Measurements from ENCODE around the gene LELP1. TPM values are rescaled to one million over a fixed set of nuclear protein-coding genes. Genes with fewer than 3 reads are reported as not detected.
"Not testable (repeated sequence)": the region's sequence is repeated elsewhere in the genome, so short reads cannot be mapped to it uniquely, and the experiment has no call there.

Gene LELP1
- not detected for total RNA-seq

DNA sequence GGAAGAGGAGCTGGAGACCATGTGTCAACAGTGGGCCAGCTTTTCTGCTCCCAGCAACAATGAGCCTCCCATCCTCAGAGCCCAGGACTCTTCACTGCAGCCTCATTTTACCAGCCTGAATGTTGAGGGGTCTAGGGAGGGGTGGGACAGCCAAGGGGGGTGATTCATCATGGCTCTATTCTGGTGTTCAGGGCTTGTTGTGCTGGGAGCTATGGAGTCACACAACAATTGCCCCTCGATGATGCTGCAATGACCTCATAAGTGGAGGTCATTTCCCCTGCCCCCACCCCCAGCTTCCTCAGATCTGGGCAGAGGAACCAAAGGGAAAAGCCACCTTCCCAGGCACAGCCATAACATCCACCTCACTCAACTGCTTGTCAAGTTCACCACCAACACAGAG lies at the start of gene LELP1:
TSS of gene LELP1 (plus strand) at position 301 of the 400 bp plus-strand sequence. CDS start 1,278 bp downstream, outside the sequence.
- Mint-ChIP-seq H3K9me3 (no peaks in the 10 kb centered on the region), H3K4me1 (no peaks in the 10 kb centered on the region), H3K27me3 (peaks cover 6% of the 10 kb centered on the region), H3K27ac (no peak within 1 kb of the TSS), H3K36me3 (ENCODE audit: low read depth) (no peaks in the 10 kb centered on the region), H3K4me3 (no peak within 1 kb of the TSS)
- no peak for DNase-seq
- ChIA-PET CTCF (no interaction called here), POLR2A (no interaction called here)

- H3K27me3 Mint-ChIP-seq: peaks cover 19% of the 10 kb centered on the region
These were observed 47.7 kb upstream of the LELP1 start for GRCh38 chr1:153155541-153155940.

DNA sequence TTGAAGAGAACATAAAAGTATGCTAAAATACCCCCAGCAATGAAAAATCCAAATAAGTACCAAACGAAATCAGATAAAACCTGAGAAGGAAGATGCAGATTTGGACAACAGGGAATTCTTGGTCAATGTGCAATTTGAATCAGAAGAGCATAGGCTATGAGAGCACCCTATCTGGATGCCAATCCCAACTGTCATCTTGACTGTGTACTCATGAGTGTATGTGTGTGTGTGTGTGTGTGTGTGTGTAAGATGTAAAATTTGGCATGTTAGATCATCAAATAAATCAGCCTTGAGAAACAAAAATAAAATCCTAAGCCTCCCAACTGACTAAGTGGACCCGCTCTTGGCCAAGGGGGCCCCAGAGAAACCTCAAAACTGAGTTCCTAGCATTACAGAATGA lies 34.5 kb upstream of the LELP1 start:
- no peak overlapping the region for H3K4me3 Mint-ChIP-seq
- no peak overlapping the region for H3K27ac Mint-ChIP-seq
- no peak for DNase-seq
- H3K9me3 Mint-ChIP-seq: no peaks in the 10 kb centered on the region
- ChIA-PET CTCF (no interaction called here), POLR2A (no interaction called here)
- H3K27me3 Mint-ChIP-seq: peaks cover 20% of the 10 kb centered on the region
- no peaks in the 10 kb centered on the region for H3K36me3 Mint-ChIP-seq (ENCODE audit: low read depth)
- no peaks in the 10 kb centered on the region for H3K4me1 Mint-ChIP-seq

More at GRCh38 chr1:153155541-153155940, 47.7 kb upstream of the LELP1 start:
- no peaks in the 10 kb centered on the region for H3K4me1 Mint-ChIP-seq
- no peaks in the 10 kb centered on the region for H3K36me3 Mint-ChIP-seq (ENCODE audit: low read depth)
- CTCF ChIA-PET: no interaction called here
- POLR2A ChIA-PET: no interaction called here
- H3K27ac Mint-ChIP-seq: no peak overlapping the region
- H3K4me3 Mint-ChIP-seq: no peak overlapping the region
- DNase-seq: no peak
- peaks cover 4% of the 10 kb centered on the region for H3K9me3 Mint-ChIP-seq

GRCh38 chr1:153174624-153175023 lies 28.6 kb upstream of the LELP1 start:
- Mint-ChIP-seq H3K36me3 (ENCODE audit: low read depth) (no peaks in the 10 kb centered on the region), H3K9me3 (no peaks in the 10 kb centered on the region), H3K27ac (no peak overlapping the region), H3K27me3 (peaks cover 25% of the 10 kb centered on the region), H3K4me3 (no peak overlapping the region), H3K4me1 (no peaks in the 10 kb centered on the region)
- ChIA-PET POLR2A (no interaction called here), CTCF (no interaction called here)
- DNase-seq: no peak

- Mint-ChIP-seq H3K27ac (no peak overlapping the region), H3K9me3 (no peaks in the 10 kb centered on the region), H3K36me3 (ENCODE audit: low read depth) (no peaks in the 10 kb centered on the region), H3K4me3 (no peak overlapping the region), H3K27me3 (peaks cover 28% of the 10 kb centered on the region), H3K4me1 (no peaks in the 10 kb centered on the region)
- CTCF ChIA-PET: no interaction called here
- DNase-seq: no peak
- POLR2A ChIA-PET: no interaction called here
These were observed 24.3 kb upstream of the LELP1 start for GRCh38 chr1:153178922-153179321.

GRCh38 chr1:153180556-153180955 lies 22.7 kb upstream of the LELP1 start:
- Mint-ChIP-seq H3K27me3 (peaks cover 25% of the 10 kb centered on the region), H3K4me3 (no peak overlapping the region), H3K9me3 (peaks cover 2% of the 10 kb centered on the region), H3K4me1 (no peaks in the 10 kb centered on the region), H3K36me3 (ENCODE audit: low read depth) (no peaks in the 10 kb centered on the region), H3K27ac (no peak overlapping the region)
- DNase-seq: no peak
- POLR2A ChIA-PET: no interaction called here
- CTCF ChIA-PET: no interaction called here

DNA sequence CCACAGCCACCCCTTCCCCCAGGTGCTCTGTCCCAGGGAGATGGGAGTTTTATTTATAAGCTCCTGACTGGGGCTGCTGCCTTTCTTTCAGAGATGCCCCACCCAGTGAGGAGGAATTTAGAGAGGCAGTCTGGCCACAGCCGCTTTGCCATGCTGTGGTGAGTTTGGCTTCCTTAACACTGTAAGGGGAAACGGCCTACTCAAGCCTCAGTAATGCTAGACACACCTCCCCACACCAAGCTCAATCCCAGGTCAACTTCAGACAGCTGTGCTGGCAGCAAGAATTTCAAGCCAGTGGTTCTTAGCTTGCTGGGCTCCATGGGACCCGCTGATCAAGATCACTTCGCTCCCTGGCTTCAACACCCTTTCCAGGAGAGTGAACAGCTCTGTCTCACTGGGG lies 14.9 kb upstream of the LELP1 start:
- H3K4me3 Mint-ChIP-seq; H3K36me3 Mint-ChIP-seq (ENCODE audit: low read depth); H3K27ac Mint-ChIP-seq; DNase-seq; POLR2A ChIA-PET; H3K9me3 Mint-ChIP-seq; H3K4me1 Mint-ChIP-seq: not testable (repeated sequence)
- CTCF ChIA-PET: interaction anchor here (1.0 kb wide), 1 partner anchor 8 kb away, joined by 3 read pairs; no protein-coding TSS in a partner anchor
- H3K27me3 Mint-ChIP-seq: peaks cover 25% of the 10 kb centered on the region

DNA sequence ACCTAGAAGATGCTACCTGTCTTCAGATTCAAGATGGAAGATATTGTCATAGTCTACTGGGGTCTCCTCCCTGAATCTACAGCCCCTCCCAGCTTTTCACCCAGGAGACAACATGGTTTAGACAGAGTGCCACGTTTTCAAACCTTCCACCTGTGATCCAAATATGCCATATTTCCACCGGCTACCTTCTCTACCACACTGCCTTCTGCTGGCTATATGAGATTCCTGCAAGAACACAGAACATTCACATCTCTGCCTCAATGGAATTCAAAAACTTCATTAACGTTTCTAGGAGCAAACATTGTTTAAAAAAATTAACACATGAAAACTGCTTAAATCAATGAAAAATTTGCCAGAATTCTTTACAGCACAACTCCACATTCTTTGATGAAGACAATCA lies 12.9 kb upstream of the LELP1 start:
- H3K4me3 Mint-ChIP-seq: no peak overlapping the region
- peaks cover 4% of the 10 kb centered on the region for H3K9me3 Mint-ChIP-seq
- ChIA-PET POLR2A (no interaction called here), CTCF (no interaction called here)
- H3K36me3 Mint-ChIP-seq (ENCODE audit: low read depth): no peaks in the 10 kb centered on the region
- no peaks in the 10 kb centered on the region for H3K4me1 Mint-ChIP-seq
- no peak for DNase-seq
- H3K27ac Mint-ChIP-seq: no peak overlapping the region
- H3K27me3 Mint-ChIP-seq: peaks cover 34% of the 10 kb centered on the region

DNA sequence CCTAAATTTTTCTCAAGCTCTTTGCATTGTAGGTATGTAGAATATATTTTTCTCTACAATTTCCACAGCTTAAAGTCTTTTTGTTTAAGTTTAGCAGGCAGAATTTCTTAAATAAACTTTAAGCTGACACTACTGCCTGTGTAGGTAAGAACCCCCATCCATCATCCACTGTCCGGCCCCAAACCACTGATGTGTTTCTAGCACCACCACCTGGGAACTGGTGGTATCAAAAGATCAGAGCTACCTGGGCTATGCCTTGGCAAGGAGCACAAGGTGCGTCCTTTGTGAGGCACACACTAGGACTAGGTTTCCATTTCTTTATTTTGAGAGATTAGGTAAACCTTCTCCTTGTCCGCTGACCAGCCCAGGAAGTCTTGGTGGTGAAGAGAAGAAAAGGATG lies 10.5 kb upstream of the LELP1 start:
- peaks cover 28% of the 10 kb centered on the region for H3K27me3 Mint-ChIP-seq
- no peaks in the 10 kb centered on the region for H3K9me3 Mint-ChIP-seq
- no peaks in the 10 kb centered on the region for H3K4me1 Mint-ChIP-seq
- no peak overlapping the region for H3K4me3 Mint-ChIP-seq
- DNase-seq: no peak
- no peaks in the 10 kb centered on the region for H3K36me3 Mint-ChIP-seq (ENCODE audit: low read depth)
- H3K27ac Mint-ChIP-seq: no peak overlapping the region
- ChIA-PET POLR2A (no interaction called here), CTCF (no interaction called here)

DNA sequence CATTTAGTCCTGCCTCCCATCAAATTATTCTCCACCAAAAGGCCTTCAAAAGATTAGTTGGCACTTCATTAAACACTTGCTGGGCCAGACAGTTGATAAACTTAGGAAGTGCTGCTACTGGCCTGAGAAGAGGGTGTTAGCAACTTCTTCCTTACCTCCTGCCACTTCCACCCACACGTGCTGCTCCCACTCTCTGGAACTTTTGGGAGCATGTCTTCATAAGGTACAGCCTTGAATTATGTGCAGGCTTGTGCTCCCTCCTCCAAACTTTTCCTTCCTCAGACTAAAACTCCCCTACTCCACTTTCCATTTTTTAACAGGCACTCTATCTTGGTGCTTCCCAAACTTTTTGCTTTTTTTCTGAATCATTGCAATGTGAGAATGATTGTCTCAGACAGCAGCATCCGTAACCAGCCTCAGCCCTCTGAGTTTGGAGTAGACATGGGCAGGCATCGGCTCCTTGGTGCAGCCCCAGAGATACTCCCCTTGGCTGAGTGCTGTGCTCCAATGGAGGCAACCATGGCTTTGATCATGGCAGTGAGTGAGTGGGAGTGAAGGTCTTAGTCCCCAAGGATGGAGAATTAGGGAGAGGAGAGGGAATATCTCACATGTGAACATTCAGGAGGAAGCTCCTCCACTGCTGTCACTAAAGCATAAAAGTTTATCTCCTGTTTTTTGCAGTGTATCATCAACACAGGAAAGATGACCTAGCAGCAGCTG lies 8.7 kb upstream of the LELP1 start:
- CTCF ChIA-PET: no interaction called here
- Mint-ChIP-seq H3K27me3 (peaks cover 28% of the 10 kb centered on the region), H3K4me3 (no peak overlapping the region), H3K9me3 (no peaks in the 10 kb centered on the region), H3K27ac (no peak overlapping the region), H3K36me3 (ENCODE audit: low read depth) (no peaks in the 10 kb centered on the region), H3K4me1 (no peaks in the 10 kb centered on the region)
- POLR2A ChIA-PET: no interaction called here
- DNase-seq: no peak

GRCh38 chr1:153195216-153195615 lies 8.0 kb upstream of the LELP1 start:
- DNase-seq: no peak
- Mint-ChIP-seq H3K4me3 (no peak overlapping the region), H3K27ac (no peak overlapping the region), H3K27me3 (peaks cover 24% of the 10 kb centered on the region), H3K9me3 (no peaks in the 10 kb centered on the region), H3K36me3 (ENCODE audit: low read depth) (no peaks in the 10 kb centered on the region), H3K4me1 (no peaks in the 10 kb centered on the region)
- ChIA-PET CTCF (interaction anchor here (0.6 kb wide), 1 partner anchor 175 kb away, joined by 3 read pairs; no protein-coding TSS in a partner anchor), POLR2A (no interaction called here)

GRCh38 chr1:153202006-153202405 lies 1.2 kb upstream of the LELP1 start:
- Mint-ChIP-seq H3K4me1 (no peaks in the 10 kb centered on the region), H3K9me3 (no peaks in the 10 kb centered on the region), H3K36me3 (ENCODE audit: low read depth) (no peaks in the 10 kb centered on the region), H3K4me3 (no peak overlapping the region), H3K27me3 (peaks cover 4% of the 10 kb centered on the region), H3K27ac (no peak overlapping the region)
- POLR2A ChIA-PET: no interaction called here
- CTCF ChIA-PET: no interaction called here
- DNase-seq: no peak

- Mint-ChIP-seq H3K27ac (no peak overlapping the region), H3K27me3 (peaks cover 4% of the 10 kb centered on the region), H3K36me3 (ENCODE audit: low read depth) (no peaks in the 10 kb centered on the region), H3K4me1 (no peaks in the 10 kb centered on the region), H3K4me3 (no peak overlapping the region), H3K9me3 (no peaks in the 10 kb centered on the region)
- POLR2A ChIA-PET: no interaction called here
- CTCF ChIA-PET: interaction anchor here (1.1 kb wide), 1 partner anchor 10 kb away, joined by 3 read pairs; no protein-coding TSS in a partner anchor
- DNase-seq: no peak
These were observed 3.4 kb downstream of the LELP1 start for GRCh38 chr1:153206631-153207030.

DNA sequence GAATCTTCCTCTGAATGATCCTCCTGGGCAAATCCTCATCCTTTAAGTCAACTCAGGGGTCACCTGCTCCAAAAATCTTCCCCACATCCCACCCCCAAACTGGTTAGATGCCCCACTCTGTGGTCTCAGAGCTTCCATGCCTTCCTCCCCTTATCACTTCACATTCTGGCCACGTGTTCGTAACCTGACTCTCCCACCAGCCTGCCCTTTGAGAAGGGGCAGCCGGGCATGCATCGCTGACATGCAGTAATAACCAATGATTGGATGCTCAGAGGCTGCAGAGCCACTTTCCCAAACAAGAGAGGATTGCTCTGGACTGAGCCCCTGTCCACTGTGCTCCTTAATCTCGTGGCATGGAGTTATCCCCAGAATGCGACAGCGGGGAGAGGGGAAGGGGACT lies 7.0 kb downstream of the LELP1 start:
- no peaks in the 10 kb centered on the region for H3K36me3 Mint-ChIP-seq (ENCODE audit: low read depth)
- H3K9me3 Mint-ChIP-seq: no peaks in the 10 kb centered on the region
- no peak for DNase-seq
- no peaks in the 10 kb centered on the region for H3K4me1 Mint-ChIP-seq
- ChIA-PET CTCF (no interaction called here), POLR2A (no interaction called here)
- H3K27me3 Mint-ChIP-seq: peaks cover 10% of the 10 kb centered on the region
- H3K27ac Mint-ChIP-seq: no peak overlapping the region
- no peak overlapping the region for H3K4me3 Mint-ChIP-seq
